BE2C (cell line): ENCODE data around the gene KCNH6.

Source experiments
- DNase-seq: peaks from one replicate; pipeline ENCODE4 v3.0.0-alpha.2; 2020
- H3K27me3 ChIP-seq: fragments of 250-450 bp; sonication (Bioruptor Pico); 2 replicates; pipeline ENCODE4 v1.5.1; 2020; ENCODE audit warnings: mild to moderate bottlenecking
- H3K36me3 ChIP-seq: fragments of 250-450 bp; sonication (Bioruptor Pico); 2 replicates; pipeline ENCODE4 v1.5.1; 2020; ENCODE audit warnings: mild to moderate bottlenecking
- H3K4me1 ChIP-seq: fragments of 250-450 bp; sonication (Bioruptor Pico); 2 replicates; pipeline ENCODE4 v1.5.1; 2020
- H3K4me3 ChIP-seq: 2 replicates; pipeline ENCODE4 v1.5.1; 2011; ENCODE audit warnings: low read depth, low read length
- H3K9me3 ChIP-seq: fragments of 250-450 bp; sonication (Bioruptor Pico); 2 replicates; pipeline ENCODE4 v1.5.1; 2020
- CTCF ChIP-seq: IDR thresholded peaks from 2 replicates; pipeline ENCODE4 v1.5.1; 2012; ENCODE audit warnings: mild to moderate bottlenecking, low read depth, low read length

Gene KCNH6

GRCh38 chr17:63537001-63537400, 13.8 kb downstream of the KCNH6 start:
- Histone ChIP-seq H3K9me3 (no peaks in the 10 kb centered on the region), H3K27me3 (no peaks in the 10 kb centered on the region), H3K4me1 (peaks cover 7% of the 10 kb centered on the region), H3K36me3 (no peaks in the 10 kb centered on the region), H3K4me3 (no peak overlapping the region)
- no peak for TF ChIP-seq CTCF
- DNase-seq: no peak

GRCh38 chr17:63537991-63538692, 15.0 kb downstream of the KCNH6 start:
- peak; percentile 64 for DNase-seq
- Histone ChIP-seq H3K4me3 (peak overlapping the region; percentile 51), H3K27me3 (no peaks in the 10 kb centered on the region), H3K4me1 (peaks cover 7% of the 10 kb centered on the region), H3K9me3 (no peaks in the 10 kb centered on the region), H3K36me3 (no peaks in the 10 kb centered on the region)
- no peak for TF ChIP-seq CTCF

GRCh38 chr17:63538693-63539595, 15.8 kb downstream of the KCNH6 start:
- H3K9me3 ChIP-seq: no peaks in the 10 kb centered on the region
- peaks cover 7% of the 10 kb centered on the region for H3K4me1 ChIP-seq
- TF ChIP-seq CTCF: no peak
- no peaks in the 10 kb centered on the region for H3K27me3 ChIP-seq
- no peak for DNase-seq
- peak overlapping the region; percentile 51 for H3K4me3 ChIP-seq
- H3K36me3 ChIP-seq: no peaks in the 10 kb centered on the region

- no peaks in the 10 kb centered on the region for H3K36me3 ChIP-seq
- no peaks in the 10 kb centered on the region for H3K27me3 ChIP-seq
- H3K9me3 ChIP-seq: no peaks in the 10 kb centered on the region
- no peak for DNase-seq
- no peak overlapping the region for H3K4me3 ChIP-seq
- TF ChIP-seq CTCF: no peak
- peaks cover 22% of the 10 kb centered on the region for H3K4me1 ChIP-seq
Observed at GRCh38 chr17:63540590-63540989, 17.4 kb downstream of the KCNH6 start.

GRCh38 chr17:63542218-63542545, 19.0 kb downstream of the KCNH6 start:
- Histone ChIP-seq H3K4me3 (no peak overlapping the region), H3K36me3 (no peaks in the 10 kb centered on the region), H3K9me3 (no peaks in the 10 kb centered on the region), H3K4me1 (peaks cover 25% of the 10 kb centered on the region), H3K27me3 (no peaks in the 10 kb centered on the region)
- no peak for TF ChIP-seq CTCF
- no peak for DNase-seq
